HG03520 (cell line): ENCODE measurements around the gene SERINC1.

Experiments
- ATAC-seq: cut with Tn5 transposase; IDR thresholded peaks from one replicate; pipeline ENCODE4 v1.9.1; 2021; ENCODE audit warnings: mild to moderate bottlenecking, moderate library complexity; ENCODE audit not compliant: unreplicated experiment

Gene SERINC1

DNA sequence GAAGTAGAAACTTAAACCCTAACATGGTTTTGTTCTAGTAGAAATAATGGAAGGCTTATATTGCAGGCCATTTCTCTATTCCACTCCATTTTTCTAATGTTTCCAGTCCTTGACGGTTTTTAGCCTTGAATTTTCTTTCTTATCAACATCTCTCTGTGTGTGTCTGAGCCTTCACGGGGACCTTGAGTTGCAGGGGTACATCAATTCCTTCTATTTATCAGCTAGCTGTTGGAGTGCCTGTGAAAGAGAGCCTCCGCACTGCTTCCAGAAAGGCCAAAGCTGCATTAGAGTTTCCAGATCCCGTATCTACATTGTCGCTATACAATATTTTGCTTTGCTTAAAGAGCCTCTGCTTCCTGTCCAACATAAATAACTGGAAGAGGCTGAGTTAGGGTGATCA, 77.6 kb downstream of the SERINC1 start:
- ATAC-seq: no peak

DNA sequence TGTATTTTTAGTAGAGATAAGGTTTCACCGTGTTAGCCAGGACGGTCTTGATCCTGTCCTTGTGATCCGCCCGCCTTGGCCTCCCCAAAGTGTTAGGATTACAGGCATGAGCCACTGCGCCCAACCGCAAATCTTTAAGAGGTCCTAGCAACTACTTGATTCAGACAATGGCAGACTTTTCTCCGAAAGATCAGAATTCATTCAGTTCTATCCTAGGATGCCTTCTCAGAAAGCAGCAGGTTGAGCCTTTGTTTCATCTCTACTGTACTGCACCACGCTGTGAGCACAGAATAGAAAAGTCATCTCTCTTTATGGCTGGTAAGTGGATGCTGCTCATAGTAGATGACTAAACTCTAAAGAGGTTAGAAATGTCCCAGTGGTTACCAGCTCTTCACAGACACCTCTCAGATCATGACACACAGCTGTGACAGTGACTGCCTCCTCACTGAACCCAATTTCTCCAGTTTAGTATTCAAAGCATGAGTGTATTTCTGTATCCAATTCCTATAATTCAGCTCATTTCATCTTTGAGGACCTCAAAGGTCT, 78.2 kb downstream of the SERINC1 start:
- no peak for ATAC-seq
